ENCODE measurements around the gene REN.

REN gene

GRCh38 chr1:204146965-204147364, 19.2 kb downstream of the REN start:
- H3K27ac ChIP-seq (ENCODE audit: low read depth, low read length, poor library complexity, severe bottlenecking) = no peak overlapping the region
- H3K9me3 ChIP-seq (ENCODE audit: low read length) = no peaks in the 10 kb centered on the region
- H3K9ac ChIP-seq (ENCODE audit: low read length) = no peak overlapping the region
- H4K20me1 ChIP-seq (ENCODE audit: insufficient read depth, low read length) = no peaks in the 10 kb centered on the region
- no peak for TF ChIP-seq CTCF (IDR thresholded peaks at IDR 0.05; ENCODE audit: low read length)
- no peak for TF ChIP-seq EZH2 (IDR thresholded peaks at IDR 0.05; ENCODE audit: borderline replicate concordance, low read length)
- H3K36me3 ChIP-seq (ENCODE audit: insufficient read depth, low read length) = no peaks in the 10 kb centered on the region
- no peaks in the 10 kb centered on the region for H3F3A ChIP-seq (ENCODE audit: insufficient read depth, low read length)
- no peaks in the 10 kb centered on the region for H3K9me2 ChIP-seq (ENCODE audit: low read depth, low read length)
- H3K4me2 ChIP-seq (ENCODE audit: low read length) = no peak overlapping the region
- no peaks in the 10 kb centered on the region for H3K79me2 ChIP-seq (ENCODE audit: insufficient read depth, low read length)
- H3K27me3 ChIP-seq (ENCODE audit: insufficient read depth, low read length) = no peaks in the 10 kb centered on the region
- no peaks in the 10 kb centered on the region for H3K4me1 ChIP-seq (ENCODE audit: insufficient read depth, low read length, severe bottlenecking)
- no peak overlapping the region for H2AFZ ChIP-seq (ENCODE audit: low read length)
- no peak overlapping the region for H3K4me3 ChIP-seq (ENCODE audit: low read depth, low read length, poor library complexity, severe bottlenecking)

GRCh38 chr1:204146309-204146708, 19.8 kb downstream of the REN start:
- H3K4me2 ChIP-seq (ENCODE audit: low read length) = no peak overlapping the region

GRCh38 chr1:204145033-204145504, 21.1 kb downstream of the REN start:
- Histone ChIP-seq H3K36me3 (ENCODE audit: insufficient read depth, low read length) (no peaks in the 10 kb centered on the region), H3K9me3 (ENCODE audit: low read length) (no peaks in the 10 kb centered on the region), H3K4me1 (ENCODE audit: insufficient read depth, low read length, severe bottlenecking) (no peaks in the 10 kb centered on the region), H3K27me3 (ENCODE audit: insufficient read depth, low read length) (no peaks in the 10 kb centered on the region), H3K27ac (ENCODE audit: low read depth, low read length, poor library complexity, severe bottlenecking) (no peak overlapping the region), H2AFZ (ENCODE audit: low read length) (no peak overlapping the region), H4K20me1 (ENCODE audit: insufficient read depth, low read length) (no peaks in the 10 kb centered on the region), H3K9ac (ENCODE audit: low read length) (no peak overlapping the region), H3K9me2 (ENCODE audit: low read depth, low read length) (no peaks in the 10 kb centered on the region), H3K79me2 (ENCODE audit: insufficient read depth, low read length) (no peaks in the 10 kb centered on the region), H3F3A (ENCODE audit: insufficient read depth, low read length) (no peaks in the 10 kb centered on the region), H3K4me3 (ENCODE audit: low read depth, low read length, poor library complexity, severe bottlenecking) (no peak overlapping the region), H3K4me2 (ENCODE audit: low read length) (no peak overlapping the region)
- TF ChIP-seq EZH2 (IDR thresholded peaks at IDR 0.05; ENCODE audit: borderline replicate concordance, low read length) = no peak
- TF ChIP-seq CTCF (IDR thresholded peaks at IDR 0.05; ENCODE audit: low read length) = no peak

More at GRCh38 chr1:204146309-204146708, 19.8 kb downstream of the REN start:
- Histone ChIP-seq H4K20me1 (ENCODE audit: insufficient read depth, low read length) (no peaks in the 10 kb centered on the region), H3K4me3 (ENCODE audit: low read depth, low read length, poor library complexity, severe bottlenecking) (no peak overlapping the region), H3K4me1 (ENCODE audit: insufficient read depth, low read length, severe bottlenecking) (no peaks in the 10 kb centered on the region), H2AFZ (ENCODE audit: low read length) (no peak overlapping the region), H3K27me3 (ENCODE audit: insufficient read depth, low read length) (no peaks in the 10 kb centered on the region), H3K27ac (ENCODE audit: low read depth, low read length, poor library complexity, severe bottlenecking) (no peak overlapping the region), H3K79me2 (ENCODE audit: insufficient read depth, low read length) (no peaks in the 10 kb centered on the region), H3K9me3 (ENCODE audit: low read length) (no peaks in the 10 kb centered on the region), H3K9me2 (ENCODE audit: low read depth, low read length) (no peaks in the 10 kb centered on the region), H3K9ac (ENCODE audit: low read length) (no peak overlapping the region), H3F3A (ENCODE audit: insufficient read depth, low read length) (no peaks in the 10 kb centered on the region), H3K36me3 (ENCODE audit: insufficient read depth, low read length) (no peaks in the 10 kb centered on the region)
- TF ChIP-seq CTCF (IDR thresholded peaks at IDR 0.05; ENCODE audit: low read length) (no peak), EZH2 (IDR thresholded peaks at IDR 0.05; ENCODE audit: borderline replicate concordance, low read length) (no peak)
